ENCODE measurements around the gene MMD2. TPM values are rescaled to one million over a fixed set of nuclear protein-coding genes. Genes with fewer than 3 reads are reported as not detected.

MMD2 gene
- total RNA-seq, 1 experiment from 2014 or later = not detected

DNA sequence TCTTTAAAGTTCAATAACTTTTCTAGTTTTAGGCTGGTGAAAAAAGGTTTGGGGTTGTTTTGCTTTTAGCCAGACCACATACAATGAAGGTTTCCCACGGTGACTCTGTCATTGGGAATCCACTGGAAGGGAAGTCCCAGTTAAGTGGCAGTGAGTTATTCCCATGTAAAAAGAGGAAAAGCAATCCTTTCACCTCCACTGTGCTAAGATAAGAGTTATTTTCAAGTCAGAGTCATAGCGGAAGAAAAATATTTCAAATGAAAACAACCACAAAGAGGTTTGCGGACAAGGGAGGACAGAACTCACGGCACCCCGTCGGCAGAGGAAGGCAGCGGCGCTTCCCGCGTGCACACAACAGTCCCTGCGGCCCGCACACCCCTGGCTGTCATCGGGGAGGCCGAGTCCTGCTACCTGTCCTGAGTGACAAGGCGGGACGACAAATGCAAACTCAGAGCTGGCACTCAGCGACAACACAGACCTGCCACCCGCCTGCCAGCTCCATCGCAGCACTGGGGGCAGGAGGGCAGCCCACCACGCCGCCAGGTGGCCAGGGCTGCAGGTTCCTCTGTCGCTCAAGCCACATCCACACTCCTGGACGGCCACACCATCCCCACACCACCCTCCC is 87.8 kb downstream of the MMD2 start:
- no peaks in the 10 kb centered on the region for H3K4me1 ChIP-seq (ENCODE audit: insufficient read depth, low read length)
- H3K4me3 ChIP-seq (ENCODE audit: low read length) = no peak overlapping the region
- ChIA-PET CTCF (no interaction called here), POLR2A (ENCODE audit: unreplicated experiment) (no interaction called here)
- ATAC-seq (no peak), DNase-seq (no peak)
- no peak overlapping the region for H2AFZ ChIP-seq (ENCODE audit: low read length)
- no peaks in the 10 kb centered on the region for H3K9me3 ChIP-seq (ENCODE audit: low read length)
- no peaks in the 10 kb centered on the region for H3K9me2 ChIP-seq (replicated peaks; ENCODE audit: low read length)
- no peak overlapping the region for H3K27ac ChIP-seq (ENCODE audit: low read length)
- H3K27me3 ChIP-seq (ENCODE audit: low read length) = no peaks in the 10 kb centered on the region
- no peak overlapping the region for H3K9ac ChIP-seq (ENCODE audit: low read length)
- no peak overlapping the region for H3K4me2 ChIP-seq (ENCODE audit: low read length)
- TF ChIP-seq, protein P1, sequence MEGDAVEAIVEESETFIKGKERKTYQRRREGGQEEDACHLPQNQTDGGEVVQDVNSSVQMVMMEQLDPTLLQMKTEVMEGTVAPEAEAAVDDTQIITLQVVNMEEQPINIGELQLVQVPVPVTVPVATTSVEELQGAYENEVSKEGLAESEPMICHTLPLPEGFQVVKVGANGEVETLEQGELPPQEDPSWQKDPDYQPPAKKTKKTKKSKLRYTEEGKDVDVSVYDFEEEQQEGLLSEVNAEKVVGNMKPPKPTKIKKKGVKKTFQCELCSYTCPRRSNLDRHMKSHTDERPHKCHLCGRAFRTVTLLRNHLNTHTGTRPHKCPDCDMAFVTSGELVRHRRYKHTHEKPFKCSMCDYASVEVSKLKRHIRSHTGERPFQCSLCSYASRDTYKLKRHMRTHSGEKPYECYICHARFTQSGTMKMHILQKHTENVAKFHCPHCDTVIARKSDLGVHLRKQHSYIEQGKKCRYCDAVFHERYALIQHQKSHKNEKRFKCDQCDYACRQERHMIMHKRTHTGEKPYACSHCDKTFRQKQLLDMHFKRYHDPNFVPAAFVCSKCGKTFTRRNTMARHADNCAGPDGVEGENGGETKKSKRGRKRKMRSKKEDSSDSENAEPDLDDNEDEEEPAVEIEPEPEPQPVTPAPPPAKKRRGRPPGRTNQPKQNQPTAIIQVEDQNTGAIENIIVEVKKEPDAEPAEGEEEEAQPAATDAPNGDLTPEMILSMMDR (conservative IDR thresholded peaks at IDR 0.05; ENCODE audit: low read depth, low read length) = no peak
- TF ChIP-seq EZH2phosphoT487 (IDR thresholded peaks at IDR 0.05; ENCODE audit: borderline replicate concordance, low read length) (no peak), EZH2 (IDR thresholded peaks at IDR 0.05; ENCODE audit: low read length, unreplicated experiment) (no peak)
- no peaks in the 10 kb centered on the region for H3K79me2 ChIP-seq (ENCODE audit: low read length)
- H3K36me3 ChIP-seq (ENCODE audit: low read depth, low read length) = no peaks in the 10 kb centered on the region
- no peaks in the 10 kb centered on the region for H4K20me1 ChIP-seq (ENCODE audit: low read length)
- H3F3A ChIP-seq (ENCODE audit: low read length, unreplicated experiment) = no peaks in the 10 kb centered on the region
- no TSS peak for BruUV-seq (replicated peaks)
- intact Hi-C loops (cut with micrococcal nuclease) = no loop called here

DNA sequence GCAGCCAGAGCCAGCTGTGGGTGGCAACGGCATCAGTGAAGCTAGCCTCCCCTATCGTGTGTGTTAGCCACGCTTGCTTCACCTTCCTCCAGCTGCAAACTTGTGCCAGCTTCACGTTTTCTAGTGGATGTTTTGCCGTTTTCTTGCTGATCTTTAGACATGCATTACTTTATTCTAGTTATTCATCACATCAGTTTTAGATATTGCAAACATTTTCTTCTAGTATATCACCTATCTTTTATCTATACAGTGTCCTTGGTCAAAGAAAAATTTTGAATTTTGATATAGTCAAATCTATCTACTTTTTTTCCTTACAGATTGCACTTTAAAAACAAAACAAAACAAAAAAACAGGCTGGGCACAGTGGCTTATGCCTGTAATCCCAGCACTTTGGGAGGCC is 90.5 kb downstream of the MMD2 start:
- H3K79me2 ChIP-seq (ENCODE audit: low read length) = no peaks in the 10 kb centered on the region
- H3K27ac ChIP-seq (ENCODE audit: low read length) = no peak overlapping the region
- ATAC-seq (no peak), DNase-seq (no peak)
- TF ChIP-seq EZH2 (IDR thresholded peaks at IDR 0.05; ENCODE audit: low read length, unreplicated experiment) (no peak), EZH2phosphoT487 (IDR thresholded peaks at IDR 0.05; ENCODE audit: borderline replicate concordance, low read length) (no peak)
- TF ChIP-seq, protein P1 (conservative IDR thresholded peaks at IDR 0.05; ENCODE audit: low read depth, low read length) = no peak
- H3K9me3 ChIP-seq (ENCODE audit: low read length) = no peaks in the 10 kb centered on the region
- H3K9me2 ChIP-seq (replicated peaks; ENCODE audit: low read length) = no peaks in the 10 kb centered on the region
- H3K27me3 ChIP-seq (ENCODE audit: low read length) = no peaks in the 10 kb centered on the region
- H3K4me3 ChIP-seq (ENCODE audit: low read length) = no peak overlapping the region
- no peaks in the 10 kb centered on the region for H3K4me1 ChIP-seq (ENCODE audit: insufficient read depth, low read length)
- no peaks in the 10 kb centered on the region for H3K36me3 ChIP-seq (ENCODE audit: low read depth, low read length)
- no peak overlapping the region for H3K4me2 ChIP-seq (ENCODE audit: low read length)
- intact Hi-C loops (cut with micrococcal nuclease) = no loop called here
- ChIA-PET CTCF (no interaction called here), POLR2A (ENCODE audit: unreplicated experiment) (no interaction called here)
- no peaks in the 10 kb centered on the region for H3F3A ChIP-seq (ENCODE audit: low read length, unreplicated experiment)
- no peak overlapping the region for H2AFZ ChIP-seq (ENCODE audit: low read length)
- H4K20me1 ChIP-seq (ENCODE audit: low read length) = no peaks in the 10 kb centered on the region
- no TSS peak for BruUV-seq (replicated peaks)
- H3K9ac ChIP-seq (ENCODE audit: low read length) = no peak overlapping the region
